Globus pallidus (tissue), 1 donor: Measurements from ENCODE around the gene TMEM164.
"Not testable (repeated sequence)": the region's sequence is repeated elsewhere in the genome, so short reads cannot be mapped to it uniquely, and the experiment has no call there.

Source experiments
- DNase-seq: peaks from one replicate; pipeline ENCODE4 v3.0.0-alpha.2; 2015; ENCODE audit warnings: low spot score

TMEM164 gene

DNA sequence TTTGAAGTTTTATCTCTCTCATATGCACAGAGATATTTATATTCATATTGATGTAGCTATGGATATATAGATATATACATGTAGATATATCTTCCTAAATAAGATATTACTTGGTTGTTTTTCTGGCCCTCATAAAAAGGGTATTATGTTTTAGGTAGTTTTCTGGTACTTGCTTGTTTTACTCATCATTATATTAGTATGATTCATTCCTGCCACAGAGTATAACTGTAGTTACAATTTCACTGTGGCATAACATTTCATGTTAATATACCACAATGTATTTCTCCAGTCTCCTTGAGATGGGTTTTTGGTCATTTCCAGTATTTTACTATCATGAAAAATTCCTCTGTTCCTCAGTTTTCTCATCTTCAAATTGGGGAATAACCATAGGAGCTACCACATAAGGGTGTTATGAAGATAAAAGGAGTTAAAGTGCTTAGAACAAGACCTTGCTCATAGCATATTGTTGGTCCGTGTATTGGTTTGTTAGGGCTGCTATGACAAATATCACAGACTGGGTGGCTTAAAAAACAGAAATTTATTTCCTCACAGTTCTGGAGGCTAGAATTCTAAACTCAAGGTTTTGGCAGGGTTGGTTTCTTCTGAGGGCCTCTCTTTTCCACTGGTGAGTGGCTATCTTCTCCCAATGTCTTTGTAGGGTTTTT is 129.7 kb downstream of the TMEM164 start:
- no peak for DNase-seq

DNA sequence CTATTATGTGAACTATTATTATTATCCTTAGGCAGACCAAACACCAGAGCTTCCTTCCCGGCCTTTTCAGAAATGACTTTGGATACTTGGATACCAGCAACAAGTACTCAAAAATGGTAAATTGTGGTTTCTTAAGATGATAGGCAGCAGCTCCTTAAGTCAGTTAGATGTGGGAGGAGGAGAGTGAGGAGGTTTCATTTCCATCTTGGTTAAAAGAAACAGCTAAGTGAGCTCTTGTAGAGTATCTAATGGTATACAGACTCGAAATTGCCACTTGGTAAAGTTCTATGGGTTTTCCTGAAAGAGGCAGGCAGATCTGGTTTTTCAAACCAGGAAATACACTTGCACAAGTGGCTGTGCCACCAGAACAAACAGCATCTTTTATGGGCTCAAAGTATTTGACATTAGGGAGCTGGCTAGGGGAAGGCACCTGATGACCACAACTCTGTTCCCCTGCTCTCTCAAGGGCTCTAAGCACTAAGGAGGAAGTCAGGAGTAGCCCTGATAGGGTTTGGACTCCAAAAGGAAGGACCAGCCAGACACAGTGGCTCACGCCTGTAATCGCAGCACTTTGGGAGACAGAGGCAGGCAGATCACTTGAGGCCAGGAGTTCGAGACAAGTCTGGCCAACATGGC is 130.9 kb downstream of the TMEM164 start:
- DNase-seq: no peak

DNA sequence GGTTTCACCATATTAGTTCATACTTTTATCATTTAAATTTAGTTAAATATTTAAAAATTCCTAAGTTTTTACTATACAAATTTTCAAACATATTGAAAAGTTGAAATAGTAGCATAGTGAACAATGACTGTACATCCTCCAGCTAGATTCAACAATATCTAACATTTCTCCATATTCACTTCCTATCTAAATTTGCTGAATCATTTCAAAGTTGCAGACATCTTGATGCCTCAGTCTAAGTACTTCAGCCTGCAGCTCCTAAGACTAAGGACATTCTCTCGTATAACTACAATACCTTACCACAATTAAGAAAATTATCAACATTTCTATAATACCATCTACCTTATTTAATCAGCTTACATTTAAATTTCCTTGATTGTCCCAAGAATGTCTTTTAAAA is 132.7 kb downstream of the TMEM164 start:
- DNase-seq: no peak

DNA sequence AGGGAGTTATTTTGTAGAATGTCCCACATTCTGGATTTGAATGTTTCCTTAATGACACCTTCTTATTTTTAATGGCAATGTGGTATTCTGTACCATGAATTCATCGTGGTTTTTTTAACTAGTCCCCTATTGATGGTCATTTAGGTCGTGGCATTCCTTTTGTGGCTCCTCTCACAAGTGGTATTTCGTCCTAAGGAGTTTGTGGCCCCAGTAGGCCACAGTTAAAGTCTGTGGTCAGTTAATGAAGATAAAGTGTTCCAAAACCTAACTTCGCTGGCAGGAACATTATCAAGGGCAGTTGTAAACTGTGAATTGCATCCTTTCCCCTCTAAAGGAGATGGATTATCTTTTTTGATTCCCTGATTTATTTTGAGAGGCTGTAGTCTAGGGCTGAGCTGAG is 133.2 kb downstream of the TMEM164 start:
- DNase-seq: no peak

DNA sequence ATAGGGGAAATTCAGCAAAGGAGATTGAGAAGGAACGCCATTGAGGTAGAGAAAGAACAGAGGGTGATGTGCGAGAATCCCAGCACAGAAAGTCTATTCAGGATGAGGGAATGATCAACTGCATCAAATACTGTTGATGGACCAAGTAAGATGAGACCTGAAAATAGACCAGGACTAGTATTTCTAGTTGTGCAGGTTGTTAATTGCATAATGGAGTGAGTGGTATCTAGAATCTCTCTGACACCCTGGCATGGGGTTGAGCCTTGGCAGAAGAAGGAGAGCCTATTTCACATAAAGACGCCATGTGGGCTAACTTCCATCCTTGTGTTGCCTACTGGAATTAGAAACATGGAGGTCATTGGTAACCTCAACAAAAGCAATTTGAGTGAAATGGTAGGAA is 135.6 kb downstream of the TMEM164 start:
- DNase-seq: no peak

DNA sequence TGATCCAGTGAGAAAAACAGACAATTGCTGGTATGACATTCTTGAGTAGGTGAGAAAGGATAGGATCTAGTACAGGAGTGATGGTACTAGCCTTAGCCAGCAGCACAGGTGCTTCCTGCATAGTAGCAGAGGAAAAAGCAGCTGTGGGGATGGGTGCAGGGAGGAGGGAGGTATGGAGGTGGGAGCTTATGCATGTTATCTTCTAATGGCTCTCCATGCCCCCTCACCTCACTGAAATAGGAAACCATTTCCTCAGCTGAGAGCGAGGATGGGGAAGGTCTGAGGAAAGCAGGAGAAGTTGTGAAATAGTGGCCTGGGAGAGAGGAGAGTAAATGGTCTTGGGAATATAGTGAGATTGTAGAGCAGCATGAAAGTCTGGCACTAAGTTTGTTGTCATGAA is 136.3 kb downstream of the TMEM164 start:
- no peak for DNase-seq

DNA sequence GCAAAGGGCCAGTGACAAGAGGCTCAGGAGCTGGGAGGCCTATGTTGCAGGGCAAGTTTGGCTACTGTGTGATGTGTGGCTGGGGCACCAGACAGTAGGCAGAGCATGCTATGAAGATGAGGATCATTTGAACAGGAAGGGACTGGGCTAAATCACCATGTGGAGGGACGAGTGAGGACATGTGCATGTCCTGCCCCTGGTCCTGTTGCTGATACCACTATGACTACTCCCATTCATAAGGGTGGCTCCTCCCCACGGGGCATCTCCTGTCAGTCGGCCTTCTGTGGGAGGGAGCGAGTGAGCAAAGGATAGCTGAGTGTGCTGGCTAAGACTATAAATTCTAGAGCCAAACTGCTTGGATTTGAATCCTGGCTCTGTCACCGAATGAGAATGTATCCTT is 139.2 kb downstream of the TMEM164 start:
- DNase-seq: no peak

DNA sequence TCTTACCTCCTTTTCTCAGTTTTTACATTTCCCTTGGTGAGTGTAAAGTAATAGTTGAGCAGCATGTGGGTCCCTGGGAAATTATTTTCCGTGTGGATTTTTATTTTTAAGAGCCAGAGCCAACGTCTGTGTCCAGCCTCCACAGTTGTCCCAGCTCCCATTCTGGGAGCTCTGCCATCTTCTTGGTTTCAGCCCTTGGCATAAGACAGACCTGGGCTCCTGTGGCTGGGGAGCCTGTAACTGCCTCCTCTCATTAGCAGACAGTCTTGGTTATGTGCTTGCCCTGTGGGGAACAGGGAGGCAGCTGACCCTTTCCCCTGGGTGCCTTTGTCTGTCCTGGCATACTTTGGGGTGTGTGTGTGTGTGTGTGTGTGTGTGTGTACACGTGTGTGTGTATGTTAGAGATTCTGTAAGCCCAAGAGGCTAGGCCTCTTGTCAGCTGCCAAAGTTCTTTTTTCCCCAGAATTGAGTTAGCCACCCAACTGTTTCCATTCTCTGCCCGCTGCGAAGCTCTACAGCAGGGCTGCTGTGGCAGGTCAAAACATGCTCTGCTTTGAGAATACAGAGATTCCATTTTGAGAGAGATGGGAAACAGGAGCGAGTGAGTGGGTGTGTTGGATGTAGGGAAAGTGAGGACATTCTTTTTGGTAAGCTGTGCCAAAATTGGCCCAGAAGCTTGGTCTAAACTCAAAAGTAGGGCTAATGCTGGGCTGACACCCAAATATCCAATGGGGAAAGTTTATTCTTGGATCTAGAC is 140.7 kb downstream of the TMEM164 start:
- peak; percentile 24 for DNase-seq

DNA sequence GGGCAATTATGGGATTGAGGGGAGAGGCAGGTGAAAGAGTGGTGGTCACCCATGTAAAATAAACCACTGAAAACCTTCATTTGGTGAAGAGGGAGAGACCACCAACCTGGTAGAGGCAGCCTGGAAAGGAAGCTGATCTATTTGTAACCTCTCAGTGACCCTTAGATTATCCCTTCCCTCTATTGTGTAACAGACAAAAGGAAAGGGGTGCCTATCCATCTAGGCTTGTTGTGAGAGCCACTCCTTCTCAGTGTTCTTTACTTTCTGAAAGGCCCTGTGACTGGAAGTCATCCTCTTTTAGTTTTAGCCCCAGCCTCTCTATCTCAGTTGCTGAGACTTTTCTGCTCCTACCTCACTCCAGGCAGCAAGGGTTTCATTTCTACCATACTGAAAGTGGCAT is 142.4 kb downstream of the TMEM164 start:
- no peak for DNase-seq

DNA sequence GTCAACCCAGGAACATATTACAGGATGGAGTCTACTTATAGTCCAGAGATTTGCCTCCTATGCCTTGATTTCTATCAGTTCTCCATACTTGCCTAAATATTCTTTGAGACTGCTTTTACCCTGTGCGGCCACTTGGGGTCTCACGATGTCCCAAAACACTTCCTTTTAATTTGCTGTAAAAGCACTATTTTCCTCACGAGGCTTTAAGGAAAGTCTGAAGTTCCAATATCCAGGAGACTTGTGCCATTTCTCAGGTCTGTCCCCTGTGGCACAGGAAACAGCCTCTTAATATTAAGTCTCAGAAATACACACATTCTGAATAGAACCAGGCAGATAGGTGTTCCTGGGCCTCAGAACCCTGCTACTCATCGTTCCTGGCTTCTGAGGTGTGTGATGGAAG is 142.9 kb downstream of the TMEM164 start:
- DNase-seq: no peak

DNA sequence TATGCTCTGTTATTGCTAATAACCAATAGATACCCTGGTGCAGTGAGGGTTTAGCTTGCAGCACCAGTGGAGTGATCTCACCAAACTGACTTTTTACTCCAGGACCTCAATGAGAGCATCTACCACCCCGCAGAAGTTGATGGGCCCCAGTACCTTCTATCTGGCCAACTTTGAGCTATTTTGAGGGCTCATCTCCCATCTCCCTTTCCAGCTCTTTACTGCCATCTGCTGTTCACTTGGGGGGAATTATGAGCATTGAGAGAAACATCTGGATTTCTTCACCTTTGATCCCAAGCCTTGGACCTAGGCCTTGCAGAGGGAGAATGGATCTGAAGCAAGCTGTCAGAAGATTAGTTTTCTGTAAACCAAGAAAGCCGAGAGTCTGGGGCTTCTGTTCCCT is 143.6 kb downstream of the TMEM164 start:
- DNase-seq: peak; percentile 30

DNA sequence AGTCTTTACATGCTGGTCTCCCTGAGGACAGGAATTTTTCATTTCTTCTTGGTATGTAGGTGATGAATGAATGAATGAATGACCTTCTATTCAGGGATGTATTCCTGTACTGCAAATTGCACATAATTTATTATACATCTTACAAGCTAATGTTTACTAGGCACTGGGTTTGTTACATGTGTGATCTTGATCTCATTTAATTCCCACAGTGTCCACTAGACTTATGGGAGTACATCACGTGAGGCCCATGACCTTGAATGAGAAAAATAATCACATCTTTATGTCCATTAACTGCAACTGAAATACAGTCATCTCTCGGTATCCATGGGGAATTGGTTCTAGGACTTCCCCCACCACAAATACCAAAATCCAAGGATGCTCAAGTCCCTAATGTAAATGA is 150.3 kb downstream of the TMEM164 start:
- DNase-seq: no peak

DNA sequence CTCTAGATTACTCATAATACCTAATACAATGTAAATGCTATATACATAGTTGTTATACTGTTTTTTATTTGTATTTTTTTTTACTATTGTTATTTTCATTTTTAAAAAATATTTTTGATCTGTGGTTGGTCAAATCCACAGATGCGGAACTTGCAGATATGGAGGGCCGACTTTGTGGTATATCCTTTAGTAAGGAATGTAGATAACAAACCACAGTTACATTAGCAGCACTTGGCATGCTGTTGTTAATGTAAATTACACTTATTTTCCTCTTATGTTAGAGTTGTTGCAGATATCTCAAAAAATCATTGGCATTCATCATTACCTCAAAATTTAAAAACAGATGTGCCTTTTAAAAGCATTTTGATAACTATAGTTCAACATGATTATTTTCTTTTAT is 151.0 kb downstream of the TMEM164 start:
- DNase-seq: no peak

DNA sequence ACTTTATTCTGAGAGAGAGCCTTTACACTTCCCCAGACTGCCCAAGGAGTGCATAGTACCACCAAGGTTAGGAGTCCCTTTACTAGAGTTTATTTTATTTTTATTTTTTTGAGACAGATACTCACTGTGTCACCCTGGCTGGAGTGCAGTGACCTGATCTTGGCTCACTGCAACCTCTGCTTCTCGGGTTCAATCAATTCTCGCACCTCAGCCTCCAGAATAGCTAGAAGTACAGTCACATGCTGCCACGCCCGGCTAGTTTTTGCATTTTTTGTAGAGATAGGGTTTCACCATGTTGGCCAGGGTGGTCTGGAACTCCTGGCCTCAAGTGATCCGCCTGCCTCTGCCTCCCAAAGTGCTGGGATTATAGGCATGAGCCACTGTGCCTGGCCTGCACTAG is 151.4 kb downstream of the TMEM164 start:
- DNase-seq: not testable (repeated sequence)

DNA sequence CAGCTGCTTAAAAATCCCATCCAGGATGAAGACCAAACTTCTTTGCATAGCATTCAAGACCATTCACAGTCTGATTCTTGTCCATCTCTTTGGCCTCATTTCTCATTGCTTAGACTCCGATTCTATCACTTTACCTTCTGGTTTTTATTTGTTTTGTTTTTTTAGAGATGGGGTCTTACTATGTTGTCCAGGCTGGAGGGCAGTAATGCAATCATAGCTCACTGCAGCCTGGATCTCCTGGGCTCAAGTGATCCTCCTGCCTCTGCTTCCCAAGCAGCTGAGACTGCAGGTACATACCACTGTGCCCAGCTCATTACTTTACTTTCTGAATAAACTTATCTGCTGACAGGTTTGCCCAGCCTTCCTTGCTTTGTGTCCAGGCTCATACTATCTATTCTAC is 152.8 kb downstream of the TMEM164 start:
- no peak for DNase-seq

DNA sequence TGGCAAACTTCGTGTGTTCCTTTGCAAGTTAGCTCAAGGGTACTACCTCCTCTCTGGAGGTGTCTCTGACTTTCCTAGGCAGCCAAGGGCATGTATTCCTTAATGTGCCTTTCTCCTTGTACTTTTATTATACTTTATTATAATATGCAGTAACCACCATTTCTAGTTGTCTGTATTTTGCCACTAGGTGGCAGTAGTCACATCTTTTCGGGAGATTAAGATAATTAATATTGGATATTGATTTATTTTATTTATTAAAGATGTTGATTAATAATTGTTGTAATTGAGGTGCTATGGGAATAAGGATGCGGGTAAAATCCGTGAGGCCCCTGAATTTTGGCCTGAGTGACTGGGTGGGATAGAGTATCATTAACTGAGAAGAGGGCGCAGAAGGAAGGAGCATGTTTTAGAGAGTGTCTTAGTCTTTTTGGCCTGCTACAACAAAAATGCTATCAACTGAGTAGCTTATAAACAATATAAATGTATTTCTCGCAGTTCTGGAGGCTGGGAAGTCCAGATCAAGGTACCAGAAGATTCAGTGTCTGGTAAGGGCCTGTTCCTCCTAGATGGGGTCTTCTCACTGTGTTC is 153.3 kb downstream of the TMEM164 start:
- no peak for DNase-seq

DNA sequence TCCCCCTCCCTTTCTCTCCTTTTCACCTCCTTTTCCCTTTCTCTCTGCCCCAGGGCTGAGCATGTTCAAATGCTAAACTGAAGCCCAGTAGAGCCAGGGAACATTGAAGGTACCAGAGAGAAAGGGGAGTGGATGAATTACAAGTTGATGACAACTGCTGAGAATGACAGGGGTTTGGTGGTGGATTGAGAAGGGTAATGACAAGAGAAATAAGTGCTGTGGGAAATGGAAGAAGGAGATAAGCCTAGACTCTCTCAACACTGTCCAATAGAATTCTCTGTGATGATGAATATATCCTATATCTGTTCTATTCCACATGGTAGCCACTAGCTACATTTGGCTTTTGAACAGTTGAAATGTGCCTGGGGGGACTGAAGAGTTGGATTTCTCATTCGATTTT is 154.5 kb downstream of the TMEM164 start:
- no peak for DNase-seq

DNA sequence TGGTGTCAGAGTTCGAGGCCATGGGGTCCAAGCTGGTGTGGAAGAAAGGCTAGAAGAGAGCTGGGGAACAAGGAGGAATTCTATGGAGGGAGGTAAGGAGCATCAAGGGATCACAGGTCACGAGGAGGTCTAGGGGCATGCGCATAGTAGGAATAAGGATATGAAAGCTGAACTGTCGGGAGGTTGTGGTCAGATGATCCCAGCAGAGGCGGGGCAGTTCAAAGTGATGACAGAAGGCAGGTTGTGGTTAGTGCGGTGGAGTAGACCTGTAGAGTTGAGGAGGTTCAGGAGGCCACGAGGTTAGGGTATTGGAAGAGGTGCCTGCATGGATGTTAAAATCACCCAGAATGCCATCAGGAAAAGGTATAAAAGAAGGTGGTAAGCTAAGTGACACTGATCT is 156.3 kb downstream of the TMEM164 start:
- DNase-seq: no peak

DNA sequence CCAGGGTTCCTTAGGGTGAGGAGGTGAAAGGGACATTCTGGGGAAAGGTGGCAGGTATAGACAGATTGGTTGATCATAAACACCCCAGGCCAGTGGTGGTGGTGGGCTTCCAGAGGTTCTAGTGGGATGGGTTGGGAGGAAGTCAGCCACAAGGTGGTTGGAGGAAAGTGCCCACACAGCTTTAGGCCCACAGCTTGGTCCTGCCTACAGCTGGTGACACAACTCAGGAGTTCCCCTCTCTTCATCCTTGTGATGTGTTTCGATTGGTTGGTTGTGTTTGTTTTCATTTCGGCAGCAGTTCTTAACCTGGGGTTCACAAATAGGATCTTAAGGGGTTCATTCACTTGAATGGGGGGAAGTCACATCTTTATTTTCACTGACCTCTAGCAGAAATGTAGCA is 157.0 kb downstream of the TMEM164 start:
- no peak for DNase-seq

DNA sequence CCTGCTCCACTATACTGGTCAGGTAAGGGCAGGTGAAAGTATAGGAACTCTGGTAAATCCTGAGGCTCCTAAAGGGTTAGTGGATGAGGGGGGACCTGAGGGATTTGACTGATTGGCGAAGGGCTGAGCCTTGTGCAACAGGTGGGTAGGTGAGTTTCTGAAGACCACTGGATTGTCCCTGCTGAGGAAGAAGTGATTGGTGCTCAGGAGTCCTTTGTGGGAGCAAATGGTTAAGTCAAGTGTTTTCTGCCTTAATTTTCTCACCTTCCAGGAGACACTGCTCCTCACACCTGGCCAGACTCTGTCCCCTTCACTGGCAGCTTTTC is 158.4 kb downstream of the TMEM164 start:
- DNase-seq: no peak

DNA sequence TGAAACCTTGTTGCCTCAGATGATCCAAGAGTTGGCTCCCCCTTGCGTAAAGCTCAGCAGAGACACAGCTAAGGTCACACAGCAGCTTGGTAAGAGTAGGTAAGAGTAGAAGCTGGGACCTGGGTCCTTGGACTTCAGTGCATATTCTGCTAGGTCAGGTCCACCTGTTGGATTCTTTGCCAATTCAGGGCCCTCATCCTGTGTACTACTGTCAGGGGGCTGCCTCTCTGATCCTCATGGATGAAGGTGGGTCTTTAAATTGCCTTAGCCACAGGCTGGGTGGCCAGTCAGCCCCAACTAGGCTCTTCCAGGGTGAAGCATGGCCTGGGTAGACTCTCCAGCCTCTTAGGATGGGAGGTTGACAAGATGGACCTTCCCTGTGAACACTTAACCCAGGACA is 159.2 kb downstream of the TMEM164 start:
- DNase-seq: no peak

DNA sequence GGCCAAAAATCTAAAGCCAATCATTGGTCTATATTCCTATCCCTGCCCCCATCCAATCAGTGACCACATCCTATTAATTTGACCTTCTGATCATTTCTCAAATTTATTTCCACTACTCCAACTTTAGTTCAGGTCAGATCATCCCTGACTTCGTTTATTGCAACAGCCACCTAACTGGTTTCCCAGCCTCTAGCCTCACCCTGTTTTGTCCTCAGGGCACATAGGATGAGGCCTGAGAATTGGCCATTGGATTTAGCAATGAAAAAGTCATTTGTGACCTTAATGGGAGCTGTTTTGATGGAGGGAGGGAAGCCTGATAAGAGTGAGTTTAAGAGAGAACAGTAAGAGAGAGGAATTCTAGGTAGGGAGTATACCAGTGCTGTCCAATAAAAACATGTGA is 160.0 kb downstream of the TMEM164 start:
- no peak for DNase-seq

DNA sequence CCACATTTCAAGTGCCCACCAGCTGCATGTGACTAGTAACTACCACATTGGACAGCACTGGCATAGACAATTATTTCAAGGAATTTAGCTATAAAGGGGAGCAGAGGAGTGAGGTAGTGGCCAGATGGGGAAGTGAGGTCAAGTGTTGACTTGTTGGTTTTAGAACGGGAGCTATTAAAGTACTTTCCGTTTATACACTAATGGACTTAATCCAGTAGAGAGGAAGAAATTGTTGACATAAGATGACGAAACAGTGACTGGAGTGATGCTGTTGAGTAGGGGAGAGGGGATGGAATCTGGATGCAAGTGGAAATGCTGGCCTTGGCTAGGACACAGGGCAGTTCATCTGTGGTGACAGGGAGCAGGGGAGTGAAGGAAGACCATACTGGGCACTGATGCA is 160.6 kb downstream of the TMEM164 start:
- no peak for DNase-seq
